ENCODE measurements around the gene CCL4.
"Not testable (repeated sequence)": the region's sequence is repeated elsewhere in the genome, so short reads cannot be mapped to it uniquely, and the experiment has no call there.

The CCL4 gene

DNA sequence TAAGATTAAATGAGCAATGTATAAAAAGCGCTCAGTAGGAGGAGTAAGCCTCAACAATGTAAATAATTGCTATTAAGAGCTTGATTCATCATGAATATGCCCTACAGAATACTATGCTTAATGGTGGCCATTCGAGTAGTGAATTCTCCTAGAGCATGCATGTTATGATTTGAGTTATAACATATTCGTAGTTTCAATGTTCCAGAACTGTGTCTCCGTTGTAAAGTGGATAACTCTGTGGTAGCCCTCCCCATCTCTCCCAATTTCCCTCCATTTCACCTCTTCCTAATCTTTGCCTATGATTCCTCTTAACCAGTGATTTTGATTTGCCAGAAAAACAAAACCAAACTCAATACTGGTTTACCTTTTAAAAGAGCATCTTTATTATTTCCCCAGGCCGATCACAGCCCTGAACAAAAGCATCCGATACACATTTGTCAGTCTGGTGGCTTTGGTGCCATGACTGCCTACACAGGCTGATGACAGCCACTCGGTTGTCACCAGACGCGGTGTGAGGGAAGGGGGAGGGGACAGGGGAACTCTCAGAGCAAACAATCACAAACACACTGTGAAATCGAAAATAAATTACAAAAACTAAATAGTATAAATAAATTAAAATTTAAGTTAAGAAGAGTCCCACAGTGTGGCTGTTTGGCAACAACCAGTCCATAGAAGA is 15.6 kb upstream of the CCL4 start:
- not testable (repeated sequence) for DNase-seq

DNA sequence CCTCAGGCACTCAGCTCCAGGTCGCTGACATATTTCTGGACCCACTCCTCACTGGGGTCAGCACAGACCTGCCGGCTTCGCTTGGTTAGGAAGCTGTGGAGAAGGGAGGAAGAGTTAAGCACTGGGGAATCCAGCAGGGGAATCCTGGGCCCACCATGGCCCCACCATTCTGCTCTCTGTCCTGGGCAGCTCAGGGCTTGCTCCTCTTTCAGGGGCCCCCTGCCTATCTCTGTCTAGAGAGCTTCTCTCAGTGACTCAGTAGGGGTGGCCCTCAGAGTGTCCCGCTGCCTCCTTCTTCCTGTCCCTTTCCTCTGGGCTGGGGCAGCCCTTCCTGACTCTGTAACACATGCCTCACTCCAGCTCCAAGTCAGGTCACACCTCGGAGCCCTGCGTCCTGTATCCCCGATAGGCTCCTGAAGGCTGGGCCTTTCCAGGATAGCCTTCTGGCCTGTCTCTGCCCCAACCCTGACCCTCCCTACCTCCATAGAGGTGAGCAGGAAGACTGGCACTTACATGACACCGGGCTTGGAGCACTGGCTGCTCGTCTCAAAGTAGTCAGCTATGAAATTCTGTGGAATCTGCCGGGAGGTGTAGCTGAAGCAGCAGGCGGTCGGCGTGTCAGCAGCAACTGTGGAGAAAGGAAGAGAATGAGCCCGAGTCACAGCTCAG is 14.8 kb upstream of the CCL4 start:
- DNase-seq = no peak

DNA sequence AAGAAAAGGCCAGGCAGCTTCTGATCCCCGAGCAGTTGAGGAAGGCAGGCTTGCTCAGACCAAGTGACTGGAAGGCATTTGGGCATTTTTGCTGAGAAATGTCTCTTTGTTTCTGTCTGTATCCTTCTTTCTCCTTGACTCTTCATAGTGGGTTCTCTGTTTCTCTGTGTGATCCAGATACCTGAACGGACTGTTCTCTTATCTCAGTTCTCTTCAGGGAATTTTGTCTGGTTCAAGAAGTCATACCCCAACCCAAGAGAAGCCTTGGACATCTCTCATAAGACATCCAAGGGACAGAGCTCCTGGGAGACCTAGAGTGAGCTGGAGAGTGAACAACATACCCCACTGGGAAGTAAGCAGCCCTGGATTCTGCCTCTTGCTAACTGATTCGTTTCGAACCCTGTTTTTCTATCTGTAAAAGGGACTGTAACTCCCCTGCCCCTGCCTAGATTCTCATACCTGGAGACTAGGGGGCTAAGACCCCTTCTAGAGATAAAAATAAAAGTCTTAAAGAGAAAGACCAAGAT is 14.2 kb upstream of the CCL4 start:
- DNase-seq = no peak

DNA sequence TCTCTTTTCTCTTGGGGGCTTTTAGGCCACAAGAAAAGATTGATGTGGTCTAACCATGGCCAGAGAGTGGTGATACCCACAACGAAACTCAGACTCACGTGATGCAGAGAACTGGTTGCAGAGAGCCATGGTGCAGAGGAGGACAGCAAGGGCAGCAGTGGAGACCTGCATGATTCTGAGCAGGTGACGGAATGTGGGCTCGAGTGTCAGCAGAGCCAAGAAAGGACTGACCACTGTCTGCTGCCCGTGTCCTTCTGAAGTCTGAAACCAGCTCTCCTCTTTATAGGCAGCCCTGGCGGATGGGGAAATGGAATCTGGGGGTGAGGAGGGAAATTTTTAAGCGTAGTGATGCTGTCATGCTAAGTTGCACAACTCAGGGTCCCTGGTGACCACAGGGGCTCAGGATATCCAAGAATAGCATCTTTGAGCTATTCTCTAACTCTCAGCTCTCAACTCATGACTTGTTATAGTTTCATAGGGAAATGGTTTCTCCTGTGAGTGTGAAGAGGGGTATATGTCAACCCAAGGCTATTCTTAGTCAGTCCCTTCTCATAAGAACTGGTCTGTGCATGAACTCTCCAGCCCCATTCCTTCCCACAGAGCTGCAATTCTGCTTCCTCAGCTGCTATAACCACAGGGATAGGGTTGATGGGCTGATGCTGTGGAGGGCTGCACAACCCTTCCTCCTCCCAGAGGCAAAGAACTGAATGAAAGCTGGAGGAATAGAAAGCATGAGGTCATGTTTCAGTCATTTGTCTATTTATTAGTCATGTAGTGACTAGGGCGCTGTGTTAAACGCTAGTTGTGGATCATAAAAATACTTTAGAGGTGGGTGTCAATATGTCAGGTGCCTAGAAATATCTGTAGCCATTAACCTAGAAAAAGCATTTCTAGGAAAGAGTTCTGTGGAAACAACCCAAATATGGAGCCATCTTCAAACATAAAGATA is 13.5 kb upstream of the CCL4 start, which contains the start of gene CCL3:
Gene CCL3, minus strand, starts transcription at position 256 of the 949 bp plus-strand sequence. Its CDS starts 85 bp downstream, at position 171.
- no peak for DNase-seq

DNA sequence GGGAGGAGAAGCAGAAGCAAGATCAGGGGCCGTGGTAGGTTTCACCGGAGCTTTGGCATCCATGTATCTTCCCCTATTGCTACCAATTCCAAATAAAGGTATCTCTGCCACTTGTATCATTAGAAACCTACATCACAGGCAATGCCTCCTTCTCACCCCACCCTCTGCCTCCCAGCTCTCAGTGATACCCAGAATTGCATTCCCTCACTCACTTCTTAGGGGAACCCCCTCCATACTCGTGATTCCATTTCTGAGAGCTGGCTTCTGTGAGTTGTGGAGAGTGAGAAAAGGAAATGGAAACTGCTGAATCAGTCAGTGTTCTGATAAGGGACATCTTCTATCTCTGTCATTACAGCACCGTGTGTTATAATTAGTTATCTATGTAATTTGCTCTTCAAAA is 11.4 kb upstream of the CCL4 start:
- DNase-seq = no peak

DNA sequence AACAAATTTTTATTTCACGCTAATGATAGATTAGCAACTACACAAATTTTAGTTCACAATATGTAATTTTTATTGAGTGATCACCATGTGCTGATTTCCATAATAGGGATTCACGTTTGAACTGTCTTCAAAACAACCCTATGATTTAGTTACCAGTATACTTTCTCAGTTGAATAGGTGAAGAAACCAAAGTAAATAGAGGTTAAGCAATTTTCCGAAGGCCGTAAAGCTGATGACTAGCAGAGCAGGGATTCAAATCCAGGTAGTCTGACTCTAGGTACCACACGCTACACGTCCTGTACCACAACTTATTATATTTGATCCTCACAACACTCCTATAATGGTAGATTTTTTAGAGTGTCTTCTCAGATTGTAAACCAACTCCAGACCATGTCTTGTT is 10.9 kb upstream of the CCL4 start:
- not testable (repeated sequence) for DNase-seq

DNA sequence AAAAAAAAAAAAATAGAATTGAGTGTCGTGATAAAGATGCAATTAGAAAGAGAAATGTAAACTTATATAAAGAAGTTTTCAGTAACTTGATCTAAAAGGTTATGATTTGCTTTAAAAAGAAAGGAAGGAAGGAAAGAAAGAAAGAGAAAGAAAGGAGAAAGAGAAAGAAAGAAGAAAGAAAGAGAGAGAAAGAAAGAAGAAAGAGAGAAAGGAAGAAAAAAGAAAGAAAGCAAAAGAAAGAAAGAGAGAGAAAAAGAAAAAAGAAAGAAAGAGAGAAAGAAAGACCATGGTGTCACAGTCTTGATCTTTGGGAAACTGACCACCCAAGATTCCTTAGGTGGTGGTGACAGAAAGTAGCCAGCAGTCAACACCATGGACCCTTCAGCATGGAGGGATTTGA is 9.4 kb upstream of the CCL4 start:
- DNase-seq = no peak

DNA sequence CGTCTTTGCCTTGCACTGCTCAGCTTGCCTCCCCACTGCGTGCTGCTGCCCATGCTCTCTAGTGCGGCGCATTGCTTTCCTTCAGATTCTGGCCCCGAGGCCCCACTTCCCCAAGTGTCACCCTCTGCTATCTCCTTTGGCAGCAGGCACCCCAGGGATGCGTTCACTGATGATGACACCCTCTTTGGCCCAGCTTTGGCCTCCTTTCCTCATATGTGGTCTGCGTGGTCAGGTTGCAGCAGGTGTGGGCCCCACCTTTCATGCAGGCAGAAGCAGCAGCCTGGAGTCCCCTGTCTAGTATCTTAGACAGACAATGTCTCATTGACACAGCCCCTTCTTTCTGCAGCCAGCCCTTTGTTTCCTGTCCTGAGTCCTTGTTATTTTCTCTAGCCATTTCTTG is 8.9 kb upstream of the CCL4 start:
- DNase-seq = no peak

DNA sequence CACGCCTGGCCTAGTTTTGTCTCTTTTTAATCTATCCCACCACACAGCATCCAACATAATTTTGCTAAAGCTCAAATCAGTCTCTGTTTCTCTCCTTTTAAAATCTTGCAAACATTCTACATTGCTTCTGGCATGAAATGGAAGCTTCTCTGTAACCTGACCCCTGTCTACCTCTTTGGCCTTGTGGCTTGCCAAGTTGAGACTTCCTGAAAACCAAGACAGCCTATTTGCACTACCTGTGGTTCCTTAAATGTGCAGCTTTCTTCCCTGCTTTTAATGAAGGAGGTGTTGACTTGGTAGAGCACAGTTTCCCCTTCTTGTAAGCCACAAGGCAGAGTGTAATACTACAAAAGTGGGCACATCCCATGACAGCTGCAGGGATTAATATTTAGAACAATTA is 7.6 kb upstream of the CCL4 start:
- DNase-seq = no peak

DNA sequence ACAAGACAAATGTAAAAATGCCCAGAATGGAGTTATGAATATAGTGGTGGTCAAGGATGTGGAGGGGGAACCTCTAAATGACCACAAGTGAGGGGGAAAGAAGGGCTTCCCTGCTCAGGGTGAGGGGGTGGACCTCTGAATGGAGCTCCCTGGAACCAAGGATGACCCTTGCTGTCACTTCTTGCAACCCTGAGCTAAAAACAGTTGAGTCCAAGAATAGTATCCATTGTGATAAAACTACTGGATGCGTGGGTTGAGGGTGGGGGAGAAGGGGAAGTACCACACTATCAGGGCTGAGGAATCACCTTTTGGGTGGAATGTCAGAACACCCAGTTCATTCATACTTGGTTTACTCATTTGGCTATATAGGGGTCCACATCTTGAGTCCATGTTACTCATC is 4.6 kb upstream of the CCL4 start:
- not testable (repeated sequence) for DNase-seq

DNA sequence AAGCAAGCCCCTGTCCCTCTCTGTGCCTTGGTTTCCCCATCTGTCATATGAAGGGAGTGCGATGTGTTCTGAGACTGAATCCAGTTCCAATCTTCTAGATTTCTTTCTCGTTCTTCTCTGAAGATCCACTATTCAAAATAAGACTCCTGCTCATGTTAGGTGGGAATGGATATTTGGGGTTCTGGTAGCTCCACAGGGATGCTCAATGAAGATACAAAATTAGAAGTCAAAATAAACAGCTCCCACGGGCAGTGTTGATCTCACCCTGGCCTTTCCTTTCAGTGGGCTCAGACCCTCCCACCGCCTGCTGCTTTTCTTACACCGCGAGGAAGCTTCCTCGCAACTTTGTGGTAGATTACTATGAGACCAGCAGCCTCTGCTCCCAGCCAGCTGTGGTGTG is 619 bp downstream of the CCL4 start:
- not testable (repeated sequence) for DNase-seq

DNA sequence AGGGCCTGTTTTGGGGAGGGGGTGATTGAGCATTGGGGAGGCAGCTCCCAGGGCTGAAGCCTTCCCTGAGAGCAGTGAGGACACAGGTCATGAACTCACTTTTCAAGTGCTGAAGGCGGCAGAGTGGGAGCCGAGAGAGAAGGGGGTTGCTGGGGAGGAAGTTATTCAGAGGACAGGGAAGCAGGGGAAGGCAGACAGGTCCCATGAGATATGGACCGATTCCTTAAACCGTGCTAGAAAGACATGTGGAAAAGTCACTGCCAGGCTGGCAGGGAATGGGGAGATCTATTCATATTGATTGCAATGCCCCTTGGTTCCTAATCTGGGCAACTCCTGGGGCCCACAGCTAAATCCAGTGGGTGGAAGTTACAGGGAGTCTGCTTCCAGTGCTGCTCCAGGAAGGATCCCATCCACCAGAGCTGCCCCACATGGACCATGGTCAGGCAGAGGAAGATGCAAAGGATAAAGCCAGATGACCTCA is 1.1 kb downstream of the CCL4 start:
- DNase-seq = no peak

DNA sequence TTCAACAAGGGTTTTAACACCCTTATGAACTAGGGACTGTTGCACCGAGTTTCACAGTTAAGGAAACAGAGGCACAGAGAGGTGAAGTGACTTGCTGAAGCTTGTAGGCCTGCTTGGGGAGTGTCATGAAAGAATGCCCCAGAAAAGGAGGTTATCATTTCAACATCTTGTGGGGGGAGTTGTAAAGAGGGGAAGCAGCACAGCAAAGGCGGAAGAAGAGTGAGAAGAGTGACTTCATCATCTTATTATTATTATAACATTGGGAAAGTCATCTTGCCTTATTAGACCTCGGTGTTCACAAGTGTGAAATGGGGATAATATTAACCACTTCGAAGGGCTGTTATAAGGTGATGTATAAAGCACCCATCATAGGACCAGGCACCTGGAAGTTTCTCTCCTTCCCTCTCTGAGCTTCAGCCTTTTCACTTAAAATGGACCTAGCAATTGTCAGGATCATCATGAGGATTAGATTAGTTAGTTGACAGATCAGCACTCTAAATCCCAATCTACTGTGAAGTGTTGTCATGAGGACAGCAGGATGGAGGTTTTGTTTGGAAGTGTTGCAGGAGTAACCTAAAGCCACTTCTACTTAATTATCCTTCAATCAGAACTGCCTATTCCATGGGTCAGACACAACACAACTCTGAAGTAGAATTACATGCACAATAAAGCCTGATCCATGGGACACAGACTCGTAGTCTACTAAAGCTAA is 2.3 kb downstream of the CCL4 start:
- no peak for DNase-seq

DNA sequence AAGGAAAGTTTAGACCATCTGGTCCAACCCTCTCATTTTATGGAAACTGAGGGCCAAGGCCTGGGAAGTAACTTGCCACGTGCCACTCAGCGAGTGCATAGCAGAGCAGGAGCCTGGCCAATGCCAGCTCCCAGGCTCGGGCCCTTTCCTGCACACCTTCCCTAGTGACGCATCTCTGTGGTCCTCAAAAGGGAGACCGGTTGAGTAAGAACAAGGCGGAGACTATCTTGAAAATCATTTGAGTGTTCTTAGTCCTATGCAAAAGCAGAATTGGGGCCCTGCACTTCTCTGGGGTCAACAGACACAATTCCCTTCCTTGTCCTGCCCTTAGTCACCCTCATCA is 2.8 kb downstream of the CCL4 start:
- no peak for DNase-seq

DNA sequence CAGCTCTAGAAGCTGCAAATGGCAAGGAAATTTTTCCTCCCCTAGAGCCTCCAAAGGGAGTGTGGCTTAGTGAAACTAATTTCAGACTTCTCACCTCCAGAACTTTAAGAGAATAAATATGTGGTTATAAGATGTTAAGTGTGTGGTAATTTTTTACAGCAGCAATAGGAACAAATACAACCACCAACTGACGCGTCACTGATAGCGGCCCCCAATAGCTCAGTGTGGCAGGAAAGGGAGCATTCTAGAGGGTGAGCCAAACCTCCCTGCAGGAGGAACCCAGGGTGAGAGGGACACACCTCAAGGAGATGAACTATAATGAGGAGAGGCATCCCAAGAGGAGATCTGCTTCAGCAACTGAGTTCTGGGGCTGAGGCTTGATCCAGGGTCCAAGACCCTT is 4.0 kb downstream of the CCL4 start:
- DNase-seq = no peak

DNA sequence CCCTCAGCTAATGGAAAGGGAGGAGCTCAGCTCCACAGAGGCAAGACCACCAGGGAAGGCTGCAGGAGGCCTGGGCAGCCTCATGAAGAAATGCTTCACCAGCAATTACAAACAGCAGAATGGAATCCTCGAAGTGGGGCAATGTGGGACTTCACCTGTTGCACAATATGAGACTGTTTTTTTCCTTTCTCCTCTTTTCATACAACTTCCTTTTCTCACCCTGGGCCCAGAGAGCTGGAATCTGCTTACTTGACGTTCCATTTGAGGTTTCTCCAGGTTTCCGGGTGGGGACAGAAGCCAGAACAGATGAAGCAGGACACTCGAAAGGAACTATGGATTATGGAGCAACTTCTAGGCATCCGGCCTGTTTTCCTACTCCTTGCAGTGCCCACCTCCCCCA is 4.6 kb downstream of the CCL4 start:
- DNase-seq = not testable (repeated sequence)

DNA sequence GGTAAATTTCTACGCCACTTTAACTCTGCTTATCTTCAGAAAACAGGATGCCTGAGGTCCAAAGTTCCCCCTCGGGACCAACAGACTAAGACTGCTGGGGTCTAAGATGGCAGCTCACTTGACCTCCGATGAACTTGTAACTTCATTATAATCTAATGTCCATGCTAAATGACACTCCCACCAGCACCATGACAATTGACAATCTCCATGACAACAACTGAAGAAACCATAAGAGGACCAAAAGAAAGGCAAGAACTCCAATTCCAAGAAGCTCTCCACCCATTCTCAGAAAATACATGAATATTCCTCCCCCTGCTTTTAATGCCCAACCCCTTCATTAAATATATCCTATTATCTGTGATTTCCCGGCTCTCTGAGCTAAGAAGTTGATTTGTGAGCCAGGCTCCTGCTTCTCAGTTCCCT is 7.5 kb downstream of the CCL4 start:
- DNase-seq = no peak

DNA sequence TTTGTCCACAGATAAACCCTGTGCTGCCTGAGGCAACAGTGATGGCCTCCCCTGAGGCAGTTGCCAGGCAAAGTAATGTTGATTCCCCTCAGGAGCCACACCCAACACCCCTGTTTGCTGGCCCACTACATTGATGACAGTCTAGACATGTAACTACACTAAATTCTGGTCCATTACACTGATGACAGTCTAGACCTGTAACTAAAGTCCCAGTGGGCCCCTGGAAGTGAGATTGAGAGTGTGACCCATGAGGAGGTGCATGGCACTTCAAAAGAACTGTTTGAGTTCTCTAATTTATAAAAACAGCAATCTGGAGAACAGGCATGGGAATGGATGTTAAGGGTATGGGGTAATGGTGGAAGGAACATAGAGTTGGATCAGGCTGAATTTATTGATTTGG is 8.9 kb downstream of the CCL4 start:
- DNase-seq = no peak

DNA sequence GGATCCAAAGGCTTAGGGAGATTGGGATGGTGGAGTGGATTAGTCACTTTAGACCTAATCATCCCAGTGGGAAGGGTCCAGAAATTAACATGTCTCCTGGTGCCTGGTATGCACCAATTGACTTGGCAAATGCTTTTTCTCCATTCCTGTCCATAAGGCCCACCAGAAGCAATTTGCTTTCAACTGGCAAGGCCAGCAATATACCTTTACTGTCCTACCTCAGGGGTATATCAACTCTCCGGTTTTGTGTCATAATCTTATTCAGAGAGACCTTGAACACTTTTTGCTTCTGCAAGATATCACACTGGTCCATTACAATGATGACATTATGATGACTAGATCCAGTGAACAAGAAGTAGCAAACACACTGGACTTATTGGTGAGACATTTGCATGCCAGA is 9.5 kb downstream of the CCL4 start:
- DNase-seq = not testable (repeated sequence)

DNA sequence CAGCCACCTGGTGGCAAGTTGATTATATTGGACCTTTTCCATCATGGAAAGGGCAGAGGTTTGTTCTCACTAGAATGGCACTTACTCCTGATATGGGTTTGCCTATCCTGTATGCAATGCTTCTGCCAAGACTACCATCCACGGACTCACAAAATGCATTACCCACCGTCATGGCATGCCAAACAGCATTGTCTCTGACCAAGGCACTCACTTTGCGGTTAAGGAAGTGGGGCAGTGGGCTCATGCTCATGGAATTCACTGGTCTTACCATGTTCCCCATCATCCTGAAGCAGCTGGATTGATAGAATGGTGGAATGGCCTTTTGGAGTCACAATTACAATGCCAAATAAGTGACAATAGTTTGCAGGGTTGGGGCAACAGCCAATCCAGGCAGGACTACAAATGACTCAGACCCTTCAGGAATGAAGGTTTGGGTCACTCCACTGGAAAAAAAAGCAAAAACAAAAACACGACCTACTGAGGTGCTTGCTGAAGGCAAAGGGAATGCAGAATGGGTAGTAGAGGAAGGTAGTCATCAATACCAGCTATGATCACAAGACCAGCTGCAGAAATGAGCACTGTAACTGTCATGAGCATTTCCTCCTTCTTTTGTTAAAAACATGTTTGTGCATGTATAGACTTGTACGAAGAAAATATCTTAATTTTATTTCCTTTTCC is 11.5 kb downstream of the CCL4 start:
- not testable (repeated sequence) for DNase-seq

DNA sequence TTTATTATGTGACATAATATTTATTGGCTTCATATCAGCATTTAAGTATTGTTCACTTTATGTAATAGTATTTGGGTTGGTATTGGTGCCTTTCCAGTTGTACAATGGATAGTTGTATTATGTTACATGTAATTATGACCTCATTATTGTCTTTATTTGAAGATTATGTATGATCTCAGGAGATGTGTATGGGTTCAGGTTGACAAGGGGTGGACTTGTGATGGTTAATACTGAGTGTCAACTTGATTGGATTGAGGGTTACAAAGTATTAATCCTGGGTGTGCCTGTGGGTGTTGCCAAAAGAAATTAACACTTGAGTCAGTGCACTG is 12.0 kb downstream of the CCL4 start:
- DNase-seq = not testable (repeated sequence)
